Measurements from ENCODE around the gene GNG13.

Gene GNG13

GRCh38 chr16:799948-800833, at the start of gene GNG13:
TSS of gene GNG13 (minus strand) at chr16:800734. CDS start at chr16:799077, 1,657 bp downstream.
- DNase-seq (ENCODE audit: low read depth): no peak
- TF ChIP-seq CTCF (IDR thresholded peaks at IDR 0.05; ENCODE audit: insufficient read depth, low read depth, low read length, missing control alignments): no peak
- no peak within 1 kb of the TSS for H3K4me3 ChIP-seq (ENCODE audit: low read depth, low read length)

GRCh38 chr16:848510-849253, 48.1 kb upstream of the GNG13 start:
- H3K4me3 ChIP-seq (ENCODE audit: low read depth, low read length): no peak overlapping the region
- DNase-seq (ENCODE audit: low read depth): no peak
- no peak for TF ChIP-seq CTCF (IDR thresholded peaks at IDR 0.05; ENCODE audit: insufficient read depth, low read depth, low read length, missing control alignments)

GRCh38 chr16:847681-848445, 47.3 kb upstream of the GNG13 start:
- no peak for DNase-seq (ENCODE audit: low read depth)
- H3K4me3 ChIP-seq (ENCODE audit: low read depth, low read length): no peak overlapping the region
- no peak for TF ChIP-seq CTCF (IDR thresholded peaks at IDR 0.05; ENCODE audit: insufficient read depth, low read depth, low read length, missing control alignments)

- DNase-seq (ENCODE audit: low read depth): no peak
- TF ChIP-seq CTCF (IDR thresholded peaks at IDR 0.05; ENCODE audit: insufficient read depth, low read depth, low read length, missing control alignments): no peak
- no peak overlapping the region for H3K4me3 ChIP-seq (ENCODE audit: low read depth, low read length)
Observed at GRCh38 chr16:847151-847550, 46.6 kb upstream of the GNG13 start.

GRCh38 chr16:845351-845745, 44.8 kb upstream of the GNG13 start:
- DNase-seq (ENCODE audit: low read depth): no peak
- H3K4me3 ChIP-seq (ENCODE audit: low read depth, low read length): no peak overlapping the region
- no peak for TF ChIP-seq CTCF (IDR thresholded peaks at IDR 0.05; ENCODE audit: insufficient read depth, low read depth, low read length, missing control alignments)

- no peak overlapping the region for H3K4me3 ChIP-seq (ENCODE audit: low read depth, low read length)
- no peak for DNase-seq (ENCODE audit: low read depth)
- TF ChIP-seq CTCF (IDR thresholded peaks at IDR 0.05; ENCODE audit: insufficient read depth, low read depth, low read length, missing control alignments): no peak
Observed at GRCh38 chr16:844638-845350, 44.3 kb upstream of the GNG13 start.
